ENCODE results near the gene PTCD2.

The PTCD2 gene

GRCh38 chr5:72352616-72353015, 32.4 kb downstream of the PTCD2 start:
- FAIRE-seq, result no peak

- FAIRE-seq, result no peak
Observed at GRCh38 chr5:72353046-72353445, 32.9 kb downstream of the PTCD2 start.

GRCh38 chr5:72355706-72356299, 35.6 kb downstream of the PTCD2 start:
- FAIRE-seq, result no peak

- FAIRE-seq, result no peak
Observed at GRCh38 chr5:72356361-72356760, 36.2 kb downstream of the PTCD2 start.

- FAIRE-seq, result no peak
Observed at GRCh38 chr5:72358925-72359324, 38.8 kb downstream of the PTCD2 start.

GRCh38 chr5:72359886-72360285, 39.7 kb downstream of the PTCD2 start:
- FAIRE-seq, result no peak

- no peak for FAIRE-seq
Observed at GRCh38 chr5:72363166-72363802, 43.1 kb downstream of the PTCD2 start.

GRCh38 chr5:72364171-72364570, 44.0 kb downstream of the PTCD2 start:
- FAIRE-seq, result no peak

- FAIRE-seq, result no peak
Observed at GRCh38 chr5:72364951-72365350, 44.8 kb downstream of the PTCD2 start.

GRCh38 chr5:72366324-72366976, 46.3 kb downstream of the PTCD2 start:
- peak; percentile 97 for FAIRE-seq

GRCh38 chr5:72368271-72368670, 48.1 kb downstream of the PTCD2 start:
- FAIRE-seq, result no peak

- no peak for FAIRE-seq
Observed at GRCh38 chr5:72369301-72369700, 49.1 kb downstream of the PTCD2 start.

GRCh38 chr5:72369711-72370110, 49.5 kb downstream of the PTCD2 start:
- no peak for FAIRE-seq

GRCh38 chr5:72372331-72372730, 52.2 kb downstream of the PTCD2 start:
- no peak for FAIRE-seq

GRCh38 chr5:72372923-72373322, 52.8 kb downstream of the PTCD2 start:
- no peak for FAIRE-seq

- FAIRE-seq, result no peak
Observed at GRCh38 chr5:72374844-72375243, 54.7 kb downstream of the PTCD2 start.

- FAIRE-seq, result no peak
Observed at GRCh38 chr5:72376381-72376780, 56.2 kb downstream of the PTCD2 start.

- no peak for FAIRE-seq
Observed at GRCh38 chr5:72377910-72378638, 57.9 kb downstream of the PTCD2 start.

- FAIRE-seq, result no peak
Observed at GRCh38 chr5:72378639-72379289, 58.6 kb downstream of the PTCD2 start.

- no peak for FAIRE-seq
Observed at GRCh38 chr5:72379936-72380335, 59.8 kb downstream of the PTCD2 start.

GRCh38 chr5:72380492-72381274, 60.5 kb downstream of the PTCD2 start:
- FAIRE-seq, result no peak

- no peak for FAIRE-seq
Observed at GRCh38 chr5:72383280-72383679, 63.1 kb downstream of the PTCD2 start.

Data from islet of Langerhans (tissue), 1 donor.